CD4-positive, alpha-beta T cell (primary cell): ENCODE results near the gene ARL15. TPM values are rescaled to one million over a fixed set of nuclear protein-coding genes. Genes with fewer than 3 reads are reported as not detected.

Experiments used
- ATAC-seq: fragments of 200-7000 bp; cut with Tn5 transposase; one replicate; pipeline ENCODE4 v1.10.0; 2022; ENCODE audit warnings: mild to moderate bottlenecking; ENCODE audit not compliant: poor library complexity
- CTCF ChIA-PET: fragments of 350-600 bp; sonication (Branson Sonifier 250); formaldehyde crosslinking; loops from one replicate; lab custom pipeline; 2021; ENCODE audit warnings: antibody characterized with exemption, inconsistent platforms; lab: Charles Lee
- POLR2A ChIA-PET: fragments of 350-600 bp; sonication (Branson Sonifier 250); formaldehyde crosslinking; loops from one replicate; lab custom pipeline; 2021; ENCODE audit warnings: antibody characterized with exemption, inconsistent platforms; lab: Charles Lee
- DNase-seq, 14 experiments: peaks; one replicate each; pipeline ENCODE4 v3.0.0-alpha.2; 2013 to 2020; ENCODE audit warnings: mixed read lengths in 2 of 14
- H3K27ac ChIP-seq, 2 donors: one replicate each; pipeline versions ENCODE4 v1.5.1 to v1.7.0; 2013; ENCODE audit warnings: low read length in 2 of 2, low read depth in 1 of 2, mild to moderate bottlenecking in 1 of 2
- H3K27me3 ChIP-seq, 2 experiments: 1 replicate in 1 of 2; 2 replicates in 1 of 2; pipeline versions ENCODE4 v1.6.1 to v1.7.0; 2013; ENCODE audit warnings: low read length in 2 of 2, control low read depth in 1 of 2, mild to moderate bottlenecking in 1 of 2, moderate library complexity in 1 of 2; ENCODE audit not compliant: insufficient read depth in 2 of 2, control insufficient read depth in 1 of 2
- H3K36me3 ChIP-seq: one replicate; pipeline ENCODE4 v1.6.1; 2013; ENCODE audit warnings: low read length, control low read depth; ENCODE audit not compliant: insufficient read depth
- H3K4me1 ChIP-seq: one replicate; pipeline ENCODE4 v1.6.1; 2013; ENCODE audit warnings: low read length, control low read depth; ENCODE audit not compliant: insufficient read depth
- H3K4me3 ChIP-seq: one replicate; pipeline ENCODE4 v1.5.1; 2013; ENCODE audit warnings: mild to moderate bottlenecking, low read length, moderate library complexity
- H3K9me3 ChIP-seq, 2 experiments: 1 replicate in 1 of 2; 2 replicates in 1 of 2; pipeline versions ENCODE4 v1.6.1 to v1.7.0; 2013; ENCODE audit warnings: low read length in 2 of 2, mild to moderate bottlenecking in 2 of 2, control low read depth in 1 of 2, moderate library complexity in 1 of 2; ENCODE audit not compliant: control insufficient read depth in 1 of 2, insufficient read depth in 1 of 2
- H3K27ac Mint-ChIP-seq: one replicate; pipeline ENCODE4 v1.8.0; 2020; ENCODE audit warnings: mixed read lengths
- H3K27me3 Mint-ChIP-seq: one replicate; pipeline ENCODE4 v1.8.0; 2021; ENCODE audit warnings: mixed read lengths
- H3K36me3 Mint-ChIP-seq: one replicate; pipeline ENCODE4 v1.8.0; 2021; ENCODE audit warnings: low read depth, mixed read lengths
- H3K4me1 Mint-ChIP-seq: one replicate; pipeline ENCODE4 v1.8.0; 2021; ENCODE audit warnings: low read depth, mixed read lengths
- H3K4me3 Mint-ChIP-seq: one replicate; pipeline ENCODE4 v1.8.0; 2020; ENCODE audit warnings: mild to moderate bottlenecking, mixed read lengths
- H3K9me3 Mint-ChIP-seq: one replicate; pipeline ENCODE4 v1.8.0; 2020; ENCODE audit warnings: mixed read lengths
- intact Hi-C, 2 experiments: fragments of 100-400 bp; cut with DNase I in 1 of 2; cut with micrococcal nuclease in 1 of 2; formaldehyde crosslinking; loops; one replicate each; pipeline versions ENCODE4 v1.15.1 to v1.9.0; 2023 to 2025; cut with DNase I, micrococcal nuclease
- total RNA-seq, 174 experiments: library from RNA in 2 of 174; stranded (reverse) in 2 of 174; gene quantifications; one replicate each; pipeline ENCODE4 v1.2.3 and lab custom pipeline; 2021 to 2026
- TF ChIP-seq, protein P1 (sequence below): fragments of 200-600 bp; IDR thresholded peaks from one replicate; pipeline ENCODE4 v1.8.0; 2022; ENCODE audit warnings: antibody characterized with exemption, mild to moderate bottlenecking

Gene ARL15
- total RNA-seq, 2 experiments from 2014 or later: 9.1 to 10.6 TPM

DNA sequence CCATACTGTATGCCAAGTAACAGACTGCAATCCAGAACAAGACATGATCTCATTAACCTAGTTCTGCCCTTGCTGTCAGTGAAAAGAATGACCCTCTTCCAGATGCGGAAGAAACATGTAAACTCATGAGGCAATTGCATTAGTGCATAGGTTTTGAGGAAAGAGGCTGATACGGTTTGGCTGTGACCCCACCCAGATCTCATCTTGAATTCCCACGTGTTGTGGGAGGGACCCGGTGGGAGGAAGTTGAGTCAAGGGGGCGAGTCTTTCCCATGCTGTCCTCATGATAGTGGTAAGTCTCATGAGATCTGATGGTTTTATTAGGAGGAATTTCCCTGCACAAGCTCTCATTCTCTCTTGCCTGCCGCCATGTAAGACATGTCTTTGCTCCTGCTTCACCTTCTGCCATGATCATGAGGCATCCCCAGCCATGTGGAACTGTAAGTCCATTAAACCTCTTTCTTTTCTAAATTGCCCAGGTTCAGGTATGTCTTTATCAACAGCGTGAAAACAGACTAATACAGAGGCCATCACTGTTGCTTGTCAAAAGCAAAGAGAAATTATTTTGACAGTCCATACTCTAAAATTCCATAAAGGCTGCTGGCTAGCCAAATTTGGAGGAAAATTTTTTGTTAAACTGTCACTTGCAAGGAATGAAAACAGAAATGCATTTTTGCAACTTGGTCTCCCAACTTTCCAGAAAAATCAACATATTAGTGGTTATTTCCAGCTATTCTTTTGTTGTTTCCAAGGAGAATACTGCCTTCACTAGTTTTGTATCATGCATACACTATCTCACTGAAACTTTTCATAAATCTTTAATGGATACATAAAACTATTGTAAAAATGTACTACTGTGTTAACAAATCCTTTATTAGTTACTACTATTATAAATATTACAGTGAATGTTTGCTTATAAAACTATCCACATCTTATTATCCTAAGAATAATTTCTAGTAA is 3.2 kb upstream of the ARL15 start:
- peaks cover 11% of the 10 kb centered on the region for H3K4me1 ChIP-seq
- DNase-seq (peak in 2 of 14 experiments; percentile 18 to 40), ATAC-seq (no peak)
- H3K27ac ChIP-seq: no peak overlapping the region
- peaks cover 40% of the 10 kb centered on the region for H3K27me3 Mint-ChIP-seq
- no peak overlapping the region for H3K4me3 Mint-ChIP-seq
- ChIA-PET POLR2A (interaction anchor here (0.6 kb wide), 1 partner anchor 123 kb away, joined by 3 read pairs; no protein-coding TSS in a partner anchor), CTCF (interaction anchor here (0.7 kb wide), 1 partner anchor 802 kb away, joined by 3 read pairs; no protein-coding TSS in a partner anchor)
- no peaks in the 10 kb centered on the region for H3K36me3 ChIP-seq
- H3K27ac Mint-ChIP-seq: no peak overlapping the region
- no peaks in the 10 kb centered on the region for H3K9me3 Mint-ChIP-seq
- H3K36me3 Mint-ChIP-seq: peaks cover 10% of the 10 kb centered on the region
- TF ChIP-seq, protein P1, sequence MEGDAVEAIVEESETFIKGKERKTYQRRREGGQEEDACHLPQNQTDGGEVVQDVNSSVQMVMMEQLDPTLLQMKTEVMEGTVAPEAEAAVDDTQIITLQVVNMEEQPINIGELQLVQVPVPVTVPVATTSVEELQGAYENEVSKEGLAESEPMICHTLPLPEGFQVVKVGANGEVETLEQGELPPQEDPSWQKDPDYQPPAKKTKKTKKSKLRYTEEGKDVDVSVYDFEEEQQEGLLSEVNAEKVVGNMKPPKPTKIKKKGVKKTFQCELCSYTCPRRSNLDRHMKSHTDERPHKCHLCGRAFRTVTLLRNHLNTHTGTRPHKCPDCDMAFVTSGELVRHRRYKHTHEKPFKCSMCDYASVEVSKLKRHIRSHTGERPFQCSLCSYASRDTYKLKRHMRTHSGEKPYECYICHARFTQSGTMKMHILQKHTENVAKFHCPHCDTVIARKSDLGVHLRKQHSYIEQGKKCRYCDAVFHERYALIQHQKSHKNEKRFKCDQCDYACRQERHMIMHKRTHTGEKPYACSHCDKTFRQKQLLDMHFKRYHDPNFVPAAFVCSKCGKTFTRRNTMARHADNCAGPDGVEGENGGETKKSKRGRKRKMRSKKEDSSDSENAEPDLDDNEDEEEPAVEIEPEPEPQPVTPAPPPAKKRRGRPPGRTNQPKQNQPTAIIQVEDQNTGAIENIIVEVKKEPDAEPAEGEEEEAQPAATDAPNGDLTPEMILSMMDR: no peak
- no peaks in the 10 kb centered on the region for H3K9me3 ChIP-seq
- H3K4me1 Mint-ChIP-seq: peaks cover 21% of the 10 kb centered on the region
- H3K4me3 ChIP-seq: no peak overlapping the region
- H3K27me3 ChIP-seq: peaks cover 0 to 3% of the 10 kb centered on the region in 2 experiments
- intact Hi-C loops: loop anchor here in 1 of 2 experiments (5.0 to 10.0 kb wide), 9 partner anchors 61 to 1401 kb away; partner anchors contain the start of genes FST, NDUFS4, PLPP1 and SLC38A9

DNA sequence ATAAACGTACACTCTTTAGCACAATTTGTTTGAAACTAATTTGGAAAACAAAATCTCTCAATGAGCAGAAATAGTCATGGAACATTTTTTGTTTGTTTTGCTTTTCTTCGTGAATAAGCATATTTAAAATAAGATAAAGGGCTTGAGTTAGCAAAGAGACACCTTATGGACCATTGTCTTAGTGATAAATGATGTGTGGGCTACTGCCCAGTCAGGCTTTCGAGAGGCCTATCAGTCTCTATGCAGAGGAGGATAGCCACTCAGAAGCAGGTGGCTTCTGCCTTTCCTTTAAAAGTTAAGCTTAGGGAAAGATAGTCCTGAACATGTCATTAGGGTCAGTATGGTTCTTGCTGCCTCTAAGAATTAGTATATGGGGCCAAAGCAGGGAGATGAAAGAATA is 2.1 kb upstream of the ARL15 start:
- H3K4me3 ChIP-seq: no peak overlapping the region
- Mint-ChIP-seq H3K27ac (no peak overlapping the region), H3K4me1 (peaks cover 24% of the 10 kb centered on the region), H3K9me3 (no peaks in the 10 kb centered on the region), H3K27me3 (peaks cover 34% of the 10 kb centered on the region), H3K36me3 (peaks cover 10% of the 10 kb centered on the region), H3K4me3 (peak overlapping the region; percentile 63)
- intact Hi-C loops: loop anchor here in 1 of 2 experiments (5.0 to 10.0 kb wide), 9 partner anchors 60 to 1402 kb away; partner anchors contain the start of genes FST, NDUFS4, PLPP1 and SLC38A9
- H3K27ac ChIP-seq: no peak overlapping the region
- no peak for ATAC-seq
- TF ChIP-seq, protein P1: no peak
- peaks cover 11% of the 10 kb centered on the region for H3K4me1 ChIP-seq
- no peaks in the 10 kb centered on the region for H3K9me3 ChIP-seq
- DNase-seq: no peak
- H3K27me3 ChIP-seq: peaks cover 0 to 1% of the 10 kb centered on the region in 2 experiments
- H3K36me3 ChIP-seq: no peaks in the 10 kb centered on the region
- CTCF ChIA-PET: interaction anchor here (0.6 to 1.1 kb wide), 2 partner anchors 11 to 1203 kb away, joined by 3 read pairs; partner anchors contain the start of gene MOCS2
- POLR2A ChIA-PET: interaction anchor here (0.6 kb wide), 1 partner anchor 113 kb away, joined by 4 read pairs; no protein-coding TSS in a partner anchor

DNA sequence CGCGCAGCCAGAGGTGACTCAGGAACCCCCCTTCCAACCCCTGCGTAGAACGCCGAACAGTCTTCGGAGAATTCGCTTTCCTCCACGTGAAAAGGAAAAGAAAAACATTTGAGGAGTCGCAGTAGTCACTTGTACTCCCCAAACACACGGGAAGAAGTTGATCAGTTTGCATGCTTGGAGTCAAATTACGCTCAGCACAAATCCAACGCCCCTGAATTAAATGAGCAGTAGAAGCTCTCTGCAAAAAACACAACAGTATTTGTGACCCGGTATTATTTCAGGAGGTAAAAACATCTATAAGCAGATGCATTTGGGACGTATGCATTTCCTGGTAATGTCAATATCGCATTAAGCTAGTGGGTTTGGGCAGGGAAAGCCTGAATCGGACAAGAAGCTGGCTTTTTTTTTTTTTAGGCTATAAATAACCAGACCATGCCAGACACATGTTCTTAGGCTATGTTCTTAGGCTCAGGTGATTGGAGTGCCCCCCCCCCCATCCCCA is 854 bp upstream of the ARL15 start:
- peak in 1 of 14 experiments; percentile 39 for DNase-seq
- CTCF ChIA-PET: interaction anchor here (0.7 to 1.2 kb wide), 5 partner anchors 82 to 1214 kb away, joined by 3 to 5 read pairs (median 3); partner anchors contain the start of gene MOCS2

More for the DNA sequence above, 854 bp upstream of the ARL15 start:
- peak overlapping the region; percentile 42 to 50 for H3K27ac ChIP-seq
- peak overlapping the region; percentile 86 for H3K4me3 ChIP-seq
- Mint-ChIP-seq H3K27me3 (peaks cover 29% of the 10 kb centered on the region), H3K4me3 (peak overlapping the region; percentile 99), H3K36me3 (peaks cover 10% of the 10 kb centered on the region), H3K4me1 (peaks cover 35% of the 10 kb centered on the region), H3K27ac (peak overlapping the region; percentile 94), H3K9me3 (no peaks in the 10 kb centered on the region)
- intact Hi-C loops: loop anchor here (1.0 to 10.0 kb wide), 13 partner anchors 59 to 1404 kb away; partner anchors contain the start of genes FST (in 1 of the 2), NDUFS4 (in 1 of the 2), PLPP1 (in 1 of the 2) and SLC38A9 (in 1 of the 2)
- no peaks in the 10 kb centered on the region for H3K27me3 ChIP-seq
- no peaks in the 10 kb centered on the region for H3K36me3 ChIP-seq
- peaks cover 11% of the 10 kb centered on the region for H3K4me1 ChIP-seq
- POLR2A ChIA-PET: interaction anchor here (0.7 to 1.9 kb wide), 10 partner anchors 12 to 1202 kb away, joined by 3 to 7 read pairs (median 5); partner anchors contain the start of genes MOCS2 and SNX18
- no peak for ATAC-seq
- no peaks in the 10 kb centered on the region for H3K9me3 ChIP-seq
- TF ChIP-seq, protein P1: no peak
